ENCODE measurements around the gene FAM3C.
A peak's percentile ranks its signal among the peaks of the same experiment; 100 is the strongest.

DNA sequence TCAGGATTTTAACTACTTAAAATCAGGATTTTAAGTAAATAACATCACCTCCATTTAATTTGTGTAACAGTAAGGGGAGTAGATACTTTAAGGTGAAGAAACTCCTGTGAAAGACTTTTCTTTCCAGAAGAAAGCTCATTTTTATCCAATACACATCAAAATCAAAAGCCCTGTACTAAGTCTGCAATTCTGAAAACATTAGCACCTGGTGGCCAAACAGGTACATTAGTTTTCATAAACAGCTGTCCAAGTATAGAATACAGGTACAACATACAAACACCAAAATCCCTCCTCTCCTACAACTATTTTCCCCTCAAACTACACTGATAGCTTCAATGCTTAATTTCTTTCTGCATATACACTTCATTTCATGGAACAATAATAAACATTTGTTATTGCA is 22.9 kb downstream of the FAM3C start:
- TF ChIP-seq CTCF (IDR thresholded peaks at IDR 0.05; ENCODE audit: low read length) (peak; percentile 50; the same call in 1 of the 2 replicates), EZH2 (IDR thresholded peaks at IDR 0.05; ENCODE audit: borderline replicate concordance, low read length) (no peak)

All from OCI-LY1 (cell line).